GM12892 (cell line): Measurements from ENCODE around the gene NFATC4.

Experiments
- POLR2A ChIP-seq: IDR thresholded peaks from 2 replicates; pipeline ENCODE4 v1.6.1; 2011; ENCODE audit warnings: low read depth, low read length, control low read depth
- POLR2AphosphoS5 ChIP-seq: IDR thresholded peaks from 2 replicates; pipeline ENCODE4 v1.6.1; 2011; ENCODE audit warnings: low read depth, low read length, control low read depth
- TAF1 ChIP-seq: IDR thresholded peaks from 2 replicates; pipeline ENCODE4 v1.6.1; 2011; ENCODE audit warnings: low read depth, mild to moderate bottlenecking, control low read depth, low read length, borderline replicate concordance

GRCh38 chr14:24414732-24415420 lies 46.9 kb downstream of the NFATC4 start:
- TF ChIP-seq POLR2A (no peak), TAF1 (no peak), POLR2AphosphoS5 (no peak)
